Panc1 (cell line): ENCODE data around the gene KIF23. TPM values are rescaled to one million over a fixed set of nuclear protein-coding genes. Genes with fewer than 3 reads are reported as not detected.
"Not testable (repeated sequence)": the region's sequence is repeated elsewhere in the genome, so short reads cannot be mapped to it uniquely, and the experiment has no call there.

Experiments
- ATAC-seq: fragments of 200-7000 bp; cut with Tn5 transposase; 2 replicates; pipeline ENCODE4 v1.9.1; 2020; ENCODE audit warnings: mild to moderate bottlenecking, moderate library complexity
- BruUV-seq: library from RNA; stranded (reverse); fragments of 400-500 nt; replicated peaks from 2 replicates; lab custom pipeline; 2021; lab: Mats Ljungman, UMichigan
- CTCF ChIA-PET: fragments of 300-600 bp; sonication (Branson Sonifier 250); formaldehyde crosslinking; loops from one replicate; lab custom pipeline; 2022; ENCODE audit warnings: antibody characterized with exemption; lab: Charles Lee
- POLR2A ChIA-PET: fragments of 300-600 bp; sonication (Branson Sonifier 250); formaldehyde crosslinking; loops from one replicate; lab custom pipeline; 2022; ENCODE audit warnings: antibody characterized with exemption; lab: Charles Lee
- DNase-seq: peaks from one replicate; pipeline ENCODE4 v3.0.0-alpha.2; 2010; ENCODE audit warnings: low read depth, low spot score
- H3K27ac ChIP-seq: 2 replicates; pipeline ENCODE4 v1.5.1; 2011; ENCODE audit warnings: mild to moderate bottlenecking, low read length, inconsistent platforms
- H3K27me3 ChIP-seq: fragments of 200-500 bp; sonication (Bioruptor generic); 2 replicates; pipeline ENCODE4 v1.6.0; 2014; ENCODE audit warnings: low read length, inconsistent platforms; ENCODE audit not compliant: control insufficient read depth, insufficient read depth
- H3K36me3 ChIP-seq: fragments of 200-500 bp; sonication (Bioruptor generic); 2 replicates; pipeline ENCODE4 v1.5.1; 2014; ENCODE audit warnings: inconsistent platforms, mild to moderate bottlenecking, low read length, moderate library complexity; ENCODE audit not compliant: control insufficient read depth, insufficient read depth
- H3K4me1 ChIP-seq: 2 replicates; pipeline ENCODE4 v1.5.1; 2011; ENCODE audit warnings: inconsistent platforms, mild to moderate bottlenecking, low read length, moderate library complexity; ENCODE audit not compliant: control insufficient read depth, insufficient read depth
- H3K4me3 ChIP-seq, 2 experiments: 2 replicates each; pipeline ENCODE4 v1.5.1; 2011 to 2012; ENCODE audit warnings: low read depth in 2 of 2, low read length in 2 of 2, mild to moderate bottlenecking in 2 of 2, inconsistent platforms in 1 of 2, moderate library complexity in 1 of 2
- H3K9me3 ChIP-seq: fragments of 200-500 bp; sonication (Bioruptor generic); 2 replicates; pipeline ENCODE4 v1.5.1; 2014; ENCODE audit warnings: low read depth, mild to moderate bottlenecking, inconsistent platforms, low read length, moderate library complexity; ENCODE audit not compliant: control insufficient read depth, insufficient read depth
- POLR2AphosphoS5 ChIP-seq: IDR thresholded peaks from 2 replicates; pipeline ENCODE4 v1.6.1; 2012; ENCODE audit warnings: mild to moderate bottlenecking, low read depth, low read length, moderate library complexity
- SIN3A ChIP-seq: IDR thresholded peaks from 2 replicates; pipeline ENCODE4 v1.6.1; 2012; ENCODE audit warnings: low read depth, mild to moderate bottlenecking, low read length, moderate library complexity, borderline replicate concordance; ENCODE audit not compliant: insufficient read depth
- TCF7L2 ChIP-seq: IDR thresholded peaks from 2 replicates; pipeline ENCODE4 v1.6.1; 2011; ENCODE audit warnings: mild to moderate bottlenecking, low read depth, low read length, inconsistent platforms
- in situ Hi-C: cut with HindIII; loops from 2 replicates; pipeline ENCODE4 v1.10.0; 2016; ENCODE audit warnings: low sequenced_read_pairs, low pct_unique_long_range_greater_than_20kb
- intact Hi-C: fragments of 100-400 bp; cut with micrococcal nuclease; formaldehyde crosslinking; loops from one replicate; pipeline ENCODE4 v1.10.0; 2022; ENCODE audit not compliant: unreplicated experiment
- total RNA-seq: library from RNA; stranded (reverse); gene quantifications from one replicate; pipeline ENCODE4 v1.2.1, GENCODE V29; 2021; ENCODE audit not compliant: unreplicated experiment
- TF ChIP-seq, protein P1 (sequence below), 2 experiments: IDR thresholded peaks; 2 replicates each; pipeline ENCODE4 v1.6.1; 2011 to 2012; ENCODE audit warnings: low read depth in 2 of 2, control low read depth in 1 of 2, low read length in 1 of 2, mild to moderate bottlenecking in 1 of 2, moderate library complexity in 1 of 2; ENCODE audit not compliant: insufficient read depth in 1 of 2
- TF ChIP-seq, protein P2 (sequence below): fragments of 450-650 bp; IDR thresholded peaks from 2 replicates; pipeline ENCODE4 v1.5.1; 2017; ENCODE audit warnings: mild to moderate bottlenecking

Gene KIF23
- total RNA-seq, 1 experiment from 2014 or later: 82.5 TPM

GRCh38 chr15:69446953-69447352 lies 32.8 kb downstream of the KIF23 start:
- peaks cover 53% of the 10 kb centered on the region for H3K36me3 ChIP-seq
- H3K9me3 ChIP-seq: no peaks in the 10 kb centered on the region
- no peak overlapping the region for H3K27ac ChIP-seq
- H3K27me3 ChIP-seq: no peaks in the 10 kb centered on the region
- DNase-seq: no peak
- intact Hi-C loops: no loop called here
- TF ChIP-seq TCF7L2: no peak
- TF ChIP-seq SIN3A: no peak
- TF ChIP-seq, protein P1, sequence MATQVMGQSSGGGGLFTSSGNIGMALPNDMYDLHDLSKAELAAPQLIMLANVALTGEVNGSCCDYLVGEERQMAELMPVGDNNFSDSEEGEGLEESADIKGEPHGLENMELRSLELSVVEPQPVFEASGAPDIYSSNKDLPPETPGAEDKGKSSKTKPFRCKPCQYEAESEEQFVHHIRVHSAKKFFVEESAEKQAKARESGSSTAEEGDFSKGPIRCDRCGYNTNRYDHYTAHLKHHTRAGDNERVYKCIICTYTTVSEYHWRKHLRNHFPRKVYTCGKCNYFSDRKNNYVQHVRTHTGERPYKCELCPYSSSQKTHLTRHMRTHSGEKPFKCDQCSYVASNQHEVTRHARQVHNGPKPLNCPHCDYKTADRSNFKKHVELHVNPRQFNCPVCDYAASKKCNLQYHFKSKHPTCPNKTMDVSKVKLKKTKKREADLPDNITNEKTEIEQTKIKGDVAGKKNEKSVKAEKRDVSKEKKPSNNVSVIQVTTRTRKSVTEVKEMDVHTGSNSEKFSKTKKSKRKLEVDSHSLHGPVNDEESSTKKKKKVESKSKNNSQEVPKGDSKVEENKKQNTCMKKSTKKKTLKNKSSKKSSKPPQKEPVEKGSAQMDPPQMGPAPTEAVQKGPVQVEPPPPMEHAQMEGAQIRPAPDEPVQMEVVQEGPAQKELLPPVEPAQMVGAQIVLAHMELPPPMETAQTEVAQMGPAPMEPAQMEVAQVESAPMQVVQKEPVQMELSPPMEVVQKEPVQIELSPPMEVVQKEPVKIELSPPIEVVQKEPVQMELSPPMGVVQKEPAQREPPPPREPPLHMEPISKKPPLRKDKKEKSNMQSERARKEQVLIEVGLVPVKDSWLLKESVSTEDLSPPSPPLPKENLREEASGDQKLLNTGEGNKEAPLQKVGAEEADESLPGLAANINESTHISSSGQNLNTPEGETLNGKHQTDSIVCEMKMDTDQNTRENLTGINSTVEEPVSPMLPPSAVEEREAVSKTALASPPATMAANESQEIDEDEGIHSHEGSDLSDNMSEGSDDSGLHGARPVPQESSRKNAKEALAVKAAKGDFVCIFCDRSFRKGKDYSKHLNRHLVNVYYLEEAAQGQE (IDR thresholded peaks at IDR 0.05; ENCODE audit: insufficient read depth in 1 of 2, low read depth in 2 of 2, low read length in 1 of 2): no peak
- TF ChIP-seq, protein P2, sequence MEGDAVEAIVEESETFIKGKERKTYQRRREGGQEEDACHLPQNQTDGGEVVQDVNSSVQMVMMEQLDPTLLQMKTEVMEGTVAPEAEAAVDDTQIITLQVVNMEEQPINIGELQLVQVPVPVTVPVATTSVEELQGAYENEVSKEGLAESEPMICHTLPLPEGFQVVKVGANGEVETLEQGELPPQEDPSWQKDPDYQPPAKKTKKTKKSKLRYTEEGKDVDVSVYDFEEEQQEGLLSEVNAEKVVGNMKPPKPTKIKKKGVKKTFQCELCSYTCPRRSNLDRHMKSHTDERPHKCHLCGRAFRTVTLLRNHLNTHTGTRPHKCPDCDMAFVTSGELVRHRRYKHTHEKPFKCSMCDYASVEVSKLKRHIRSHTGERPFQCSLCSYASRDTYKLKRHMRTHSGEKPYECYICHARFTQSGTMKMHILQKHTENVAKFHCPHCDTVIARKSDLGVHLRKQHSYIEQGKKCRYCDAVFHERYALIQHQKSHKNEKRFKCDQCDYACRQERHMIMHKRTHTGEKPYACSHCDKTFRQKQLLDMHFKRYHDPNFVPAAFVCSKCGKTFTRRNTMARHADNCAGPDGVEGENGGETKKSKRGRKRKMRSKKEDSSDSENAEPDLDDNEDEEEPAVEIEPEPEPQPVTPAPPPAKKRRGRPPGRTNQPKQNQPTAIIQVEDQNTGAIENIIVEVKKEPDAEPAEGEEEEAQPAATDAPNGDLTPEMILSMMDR: no peak
- TF ChIP-seq POLR2AphosphoS5: no peak
- ChIA-PET CTCF (no interaction called here), POLR2A (interaction anchor here (0.6 kb wide), 1 partner anchor 1370 kb away, joined by 3 read pairs; no protein-coding TSS in a partner anchor)
- H3K4me1 ChIP-seq: peaks cover 10% of the 10 kb centered on the region
- no TSS peak for BruUV-seq
- in situ Hi-C loops: no loop called here
- H3K4me3 ChIP-seq: no peak overlapping the region
- ATAC-seq: no peak

DNA sequence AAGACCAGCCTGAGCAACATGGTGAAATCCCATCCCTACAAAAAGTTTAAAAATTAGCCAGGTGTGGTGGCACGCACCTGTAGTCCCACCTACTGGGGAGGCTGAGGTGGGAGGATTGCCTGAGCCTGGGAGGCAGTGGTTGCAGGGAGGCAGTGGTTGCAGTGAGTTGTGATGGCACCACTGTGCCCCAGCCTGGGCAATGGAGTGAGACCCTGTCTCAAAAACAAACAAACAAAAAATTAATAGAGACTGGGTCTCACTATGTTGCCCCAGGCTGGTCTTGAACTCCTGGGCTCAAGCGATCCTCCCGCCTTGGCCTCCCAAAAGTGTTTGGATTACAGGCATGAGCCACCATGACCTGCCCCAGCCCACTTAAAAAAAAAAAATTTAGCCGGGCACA lies 36.1 kb downstream of the KIF23 start:
- H3K4me3 ChIP-seq, CTCF ChIA-PET, H3K27me3 ChIP-seq, ATAC-seq, in situ Hi-C loops, H3K27ac ChIP-seq, DNase-seq, intact Hi-C loops, H3K9me3 ChIP-seq, BruUV-seq: not testable (repeated sequence)
- Histone ChIP-seq H3K36me3 (peaks cover 55% of the 10 kb centered on the region), H3K4me1 (peaks cover 20% of the 10 kb centered on the region)
- POLR2A ChIA-PET: interaction anchor here (0.5 kb wide), 1 partner anchor 122 kb away, joined by 3 read pairs; no protein-coding TSS in a partner anchor

DNA sequence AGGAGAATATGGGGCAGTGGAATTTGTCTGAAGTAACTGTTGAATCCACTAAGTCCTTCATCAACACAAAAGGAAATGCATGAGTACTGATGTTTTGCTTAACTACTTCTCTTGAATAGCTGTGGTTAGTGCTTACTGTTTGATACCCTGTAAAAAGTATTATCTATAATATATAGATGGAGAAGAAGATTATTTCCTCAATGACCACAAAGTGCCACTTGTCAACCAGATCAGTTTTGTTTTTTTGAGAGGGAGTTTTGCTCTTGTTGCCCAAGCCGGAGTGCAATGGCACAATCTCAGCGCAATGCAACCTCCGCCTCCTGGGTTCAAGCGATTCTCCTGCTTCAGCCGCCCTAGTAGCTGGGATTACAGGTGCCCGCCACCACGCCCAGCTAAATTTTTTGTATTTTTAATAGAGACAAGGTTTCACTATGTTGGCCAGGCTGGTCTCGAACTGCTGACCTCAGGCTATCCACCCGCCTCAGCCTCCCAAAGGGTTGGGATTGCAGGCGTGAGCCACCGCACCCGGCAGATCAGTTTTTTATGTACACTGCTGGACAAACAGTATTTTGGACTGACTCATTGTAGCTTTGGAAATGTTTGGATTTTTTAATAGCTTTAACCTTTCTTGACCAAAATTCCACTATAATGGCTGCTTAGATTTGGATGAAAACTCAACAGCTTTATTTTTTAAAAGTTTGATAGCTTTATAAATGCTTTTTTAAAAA lies 37.0 kb downstream of the KIF23 start:
- Histone ChIP-seq H3K9me3 (no peaks in the 10 kb centered on the region), H3K27ac (peak overlapping the region; percentile 97), H3K4me1 (peaks cover 29% of the 10 kb centered on the region), H3K4me3 (peak overlapping the region; percentile 79 to 97; a peak in 3 of 4 replicates), H3K27me3 (no peaks in the 10 kb centered on the region), H3K36me3 (peaks cover 55% of the 10 kb centered on the region)
- POLR2A ChIA-PET: interaction anchor here (0.5 to 1.7 kb wide), 4 partner anchors 12 to 123 kb away, joined by 3 to 13 read pairs (median 4); no protein-coding TSS in a partner anchor
- in situ Hi-C loops (no loop called here), intact Hi-C loops (no loop called here)
- BruUV-seq: no TSS peak
- TF ChIP-seq POLR2AphosphoS5 (no peak), TCF7L2 (no peak), SIN3A (no peak)
- TF ChIP-seq, protein P1 (IDR thresholded peaks at IDR 0.05; ENCODE audit: insufficient read depth in 1 of 2, low read depth in 2 of 2, low read length in 1 of 2): no peak
- TF ChIP-seq, protein P2: no peak
- no peak for DNase-seq
- CTCF ChIA-PET: interaction anchor here (0.8 kb wide), 1 partner anchor 12 kb away, joined by 4 read pairs; no protein-coding TSS in a partner anchor
- ATAC-seq: no peak
